Activated CD4-positive, alpha-beta T cell treated with anti-CD3 and anti-CD28 coated beads, Interleukin-2, amount 50 U/mL, for 16 hours (primary cell): Measurements from ENCODE around the gene MED10.

Experiments
- DNase-seq: peaks from one replicate; pipeline ENCODE4 v3.0.0-alpha.2; 2020

Gene MED10, protein sequence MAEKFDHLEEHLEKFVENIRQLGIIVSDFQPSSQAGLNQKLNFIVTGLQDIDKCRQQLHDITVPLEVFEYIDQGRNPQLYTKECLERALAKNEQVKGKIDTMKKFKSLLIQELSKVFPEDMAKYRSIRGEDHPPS

GRCh38 chr5:6377905-6378765 lies at the start of gene MED10:
TSS of gene MED10 (minus strand) at chr5:6378547. CDS start at chr5:6378483, 64 bp downstream.
- peak; percentile 97 for DNase-seq

- DNase-seq = no peak
Measured at GRCh38 chr5:6427694-6428093, 49.3 kb upstream of the MED10 start.

DNA sequence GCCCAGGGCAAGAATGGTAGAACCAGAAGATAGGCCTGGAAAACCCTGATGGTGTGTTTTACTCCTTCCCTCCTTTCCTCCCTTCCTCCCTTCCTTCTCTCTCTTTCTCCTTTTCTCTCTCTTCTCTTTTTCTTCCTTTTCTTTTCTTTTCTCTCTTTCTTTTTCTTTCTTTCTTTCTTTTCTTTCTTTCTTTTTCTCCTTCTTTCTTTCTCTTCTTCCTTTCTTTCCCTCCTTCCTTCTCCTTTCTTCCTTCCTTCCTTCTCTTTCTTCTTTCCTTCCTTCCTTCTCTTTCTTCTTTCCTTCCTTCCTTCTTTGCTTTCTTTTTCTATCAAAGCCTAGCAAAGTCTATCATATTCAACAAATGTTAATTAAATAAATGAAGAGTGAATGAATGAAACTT lies 46.4 kb upstream of the MED10 start:
- no peak for DNase-seq

- DNase-seq = no peak
Measured at GRCh38 chr5:6424110-6424659, 45.8 kb upstream of the MED10 start.

DNA sequence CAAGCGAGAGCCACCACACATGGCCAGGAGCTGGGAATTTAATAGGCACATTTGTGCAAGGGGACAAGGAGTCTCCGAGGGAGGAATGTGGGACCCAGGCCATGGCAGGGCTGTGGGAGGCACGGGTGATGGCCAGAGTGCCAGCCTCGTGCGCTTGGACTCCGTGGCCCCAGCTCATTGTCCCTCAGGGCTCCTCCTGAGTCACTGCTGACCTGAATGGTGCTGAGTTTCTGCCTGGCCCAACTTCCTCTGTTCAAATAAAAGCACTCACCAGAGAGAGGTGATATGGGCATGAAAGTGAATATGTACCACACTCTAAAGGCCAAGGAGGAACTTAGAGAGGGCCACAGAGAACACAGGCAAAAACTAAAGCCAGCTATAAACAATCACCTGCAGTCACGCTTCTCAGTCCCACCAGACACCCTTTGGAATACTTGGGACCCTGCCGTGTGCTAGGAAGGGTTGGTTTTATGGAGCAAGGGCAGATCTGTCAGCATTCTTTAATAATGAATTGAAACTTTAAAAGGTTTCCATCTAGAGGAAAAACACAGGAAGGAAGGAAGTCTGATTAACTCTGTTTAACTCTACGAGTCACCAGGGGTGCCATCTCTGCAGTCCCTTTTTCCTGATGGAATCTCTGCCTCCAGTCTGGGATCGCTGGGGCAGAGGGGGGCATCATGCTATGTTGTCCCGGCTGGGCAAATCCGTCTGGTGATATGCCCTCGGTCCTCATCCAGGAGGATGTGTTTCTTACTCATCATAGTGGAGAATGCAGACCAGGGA lies 45.2 kb upstream of the MED10 start:
- DNase-seq = no peak

GRCh38 chr5:6419340-6419852 lies 41.0 kb upstream of the MED10 start:
- DNase-seq = no peak

DNA sequence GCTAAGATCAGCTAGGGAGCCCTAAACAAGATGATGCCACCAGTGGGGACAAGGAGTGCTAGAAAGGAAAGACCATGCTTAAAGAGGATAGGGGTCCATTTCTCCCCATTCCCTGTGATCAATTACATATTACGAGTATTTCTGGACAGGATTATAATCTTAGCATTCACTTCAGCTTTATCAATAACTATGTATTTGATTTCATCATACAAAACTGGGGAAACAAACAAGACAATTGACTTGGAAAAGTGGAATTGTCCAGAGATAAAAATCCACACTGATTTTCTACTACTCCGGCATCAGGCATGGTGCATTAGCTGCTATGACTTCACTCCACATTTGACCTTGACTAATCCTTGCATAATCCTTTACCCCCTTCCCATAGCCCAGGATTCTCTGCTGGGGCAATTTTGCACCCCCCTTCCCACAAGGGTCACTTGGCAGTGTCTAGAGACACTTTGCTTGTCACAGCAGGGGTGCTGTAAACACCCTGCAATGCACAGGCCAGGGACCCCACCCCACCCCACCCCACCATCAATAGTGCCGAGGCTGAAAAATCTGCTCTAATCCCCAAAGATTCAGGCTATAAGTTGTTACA lies 40.4 kb upstream of the MED10 start:
- DNase-seq = no peak

GRCh38 chr5:6417657-6418056 lies 39.3 kb upstream of the MED10 start:
- no peak for DNase-seq

- DNase-seq = no peak
Measured at GRCh38 chr5:6412811-6413210, 34.5 kb upstream of the MED10 start.

DNA sequence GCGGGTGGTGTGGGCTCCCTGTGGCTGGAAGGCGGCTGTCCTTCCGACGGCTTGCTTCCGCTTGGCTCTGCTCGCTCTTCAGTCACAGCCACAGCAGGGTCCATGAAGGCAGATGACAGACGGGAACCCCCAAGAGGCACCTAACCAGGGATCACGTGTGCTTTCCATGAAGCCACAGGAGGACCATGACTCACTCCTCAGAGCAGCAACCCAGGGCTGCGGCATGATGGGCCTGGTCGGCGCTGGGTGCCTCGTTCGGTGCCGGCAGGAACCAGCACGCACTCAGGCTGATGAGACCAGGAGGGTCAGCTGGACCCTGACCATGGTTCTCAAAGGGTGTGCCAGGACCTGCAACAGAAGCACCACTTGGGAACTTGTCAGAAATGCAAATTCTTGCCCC lies 32.8 kb upstream of the MED10 start:
- DNase-seq = no peak

DNA sequence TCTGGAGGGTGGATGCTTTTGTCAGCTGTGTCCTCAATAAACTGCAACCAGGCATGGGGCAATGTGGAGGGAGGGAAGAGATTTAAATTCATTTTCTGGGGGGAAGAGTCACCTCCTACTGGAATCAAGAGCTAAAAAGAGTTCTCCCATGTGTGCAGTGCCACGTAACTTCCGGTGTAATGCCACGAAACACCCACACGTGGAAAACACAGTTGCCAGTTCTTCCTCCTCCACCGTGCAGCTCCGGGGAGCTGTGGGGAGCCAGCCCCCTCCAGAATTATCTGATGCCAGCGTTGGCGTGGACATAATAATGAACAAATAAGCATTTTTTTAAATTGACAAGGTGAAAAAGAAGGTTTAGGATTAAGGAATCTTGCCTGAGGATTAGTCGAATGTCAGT lies 32.1 kb upstream of the MED10 start:
- DNase-seq = no peak

- no peak for DNase-seq
Measured at GRCh38 chr5:6408627-6409446, 30.5 kb upstream of the MED10 start.

- DNase-seq = no peak
Measured at GRCh38 chr5:6408260-6408596, 29.9 kb upstream of the MED10 start.

DNA sequence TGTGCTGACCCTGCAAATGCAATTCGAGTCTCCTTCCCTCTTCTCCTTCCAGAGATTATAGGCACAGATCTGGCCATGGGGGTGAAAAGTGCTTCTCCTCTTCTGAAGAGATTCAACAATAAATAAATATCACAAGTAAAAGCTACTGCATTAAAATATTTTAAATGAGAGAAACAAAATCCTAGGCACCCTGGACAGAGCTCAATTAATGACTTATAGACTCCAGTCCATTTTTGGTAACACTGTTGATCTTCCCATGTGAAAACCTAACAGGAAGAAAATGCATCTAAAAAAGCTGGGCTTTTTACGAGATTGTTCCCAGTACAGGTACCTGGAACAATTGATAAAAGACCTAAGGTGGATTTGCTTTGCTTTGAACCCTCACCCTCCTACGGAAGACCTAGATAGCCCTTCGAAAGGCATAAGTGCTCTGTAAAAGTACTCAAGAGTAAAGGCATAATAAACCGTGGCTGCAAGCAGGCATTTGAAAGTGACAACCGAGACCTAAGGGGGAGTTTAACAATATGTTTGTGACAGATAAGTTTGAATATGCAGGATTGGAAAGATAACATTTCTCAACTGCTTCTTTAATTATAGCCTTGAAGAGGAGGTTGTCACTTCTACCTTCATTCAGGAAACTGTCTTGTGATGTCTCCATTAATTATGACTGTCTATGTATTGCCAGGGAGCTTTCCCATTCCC lies 29.4 kb upstream of the MED10 start:
- DNase-seq = no peak

GRCh38 chr5:6405591-6405990 lies 27.2 kb upstream of the MED10 start:
- no peak for DNase-seq

GRCh38 chr5:6404129-6404528 lies 25.8 kb upstream of the MED10 start:
- DNase-seq = no peak

GRCh38 chr5:6403416-6403815 lies 25.1 kb upstream of the MED10 start:
- no peak for DNase-seq

- no peak for DNase-seq
Measured at GRCh38 chr5:6402939-6403338, 24.6 kb upstream of the MED10 start.

- no peak for DNase-seq
Measured at GRCh38 chr5:6401410-6401809, 23.1 kb upstream of the MED10 start.

DNA sequence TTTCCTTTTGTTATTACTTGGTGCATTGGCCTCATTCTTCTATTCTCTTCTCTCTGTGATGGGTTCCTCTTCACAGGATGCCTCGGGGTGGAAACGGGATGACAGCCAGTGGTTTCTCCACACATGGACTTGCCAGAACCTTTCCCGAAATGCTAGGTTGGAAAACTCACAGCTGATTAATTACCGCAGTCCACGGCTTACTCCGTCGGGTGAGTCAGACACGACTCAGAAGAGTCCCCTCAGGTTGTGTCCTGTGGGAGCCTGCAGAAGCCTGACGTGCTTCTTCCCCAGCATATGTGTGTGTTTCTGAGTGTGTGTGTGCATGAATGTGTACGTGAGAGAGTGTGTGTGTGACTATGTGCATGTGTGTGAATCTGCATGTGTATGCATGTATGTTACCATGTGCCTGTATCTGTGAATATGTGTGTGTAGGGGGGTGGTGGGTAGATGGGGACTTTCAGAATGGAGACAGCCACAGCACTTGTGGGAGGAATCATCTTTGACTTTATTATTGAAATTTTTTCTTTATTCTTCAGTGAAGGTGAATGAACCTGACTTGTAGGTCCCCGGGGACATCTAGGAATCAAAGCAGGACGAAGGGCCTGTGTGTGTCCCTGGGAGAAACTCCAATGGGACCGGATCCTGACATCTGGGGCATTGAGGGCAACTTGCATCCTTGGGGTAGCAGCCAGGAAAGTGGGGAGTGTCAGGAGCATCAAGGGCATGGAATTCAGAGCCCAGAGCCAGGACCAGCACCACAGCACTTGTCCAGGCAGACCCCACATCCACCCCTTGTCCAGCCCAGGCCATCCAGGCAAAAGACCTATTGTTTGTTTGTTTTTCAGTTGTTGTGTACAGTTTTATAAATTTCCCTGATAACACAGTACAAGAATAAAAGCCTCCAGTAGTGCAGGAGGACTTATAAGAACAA lies 21.9 kb upstream of the MED10 start:
- DNase-seq = no peak
